Activated CD8-positive, alpha-beta memory T cell treated with anti-CD3 and anti-CD28 coated beads for 48 hours (primary cell): ENCODE results near the gene SPTBN1.

Experiments used
- DNase-seq, 3 experiments: peaks; one replicate each; pipeline ENCODE4 v3.0.0-alpha.2; 2020; ENCODE audit warnings: low read depth in 2 of 3, low spot score in 2 of 3

SPTBN1 gene

DNA sequence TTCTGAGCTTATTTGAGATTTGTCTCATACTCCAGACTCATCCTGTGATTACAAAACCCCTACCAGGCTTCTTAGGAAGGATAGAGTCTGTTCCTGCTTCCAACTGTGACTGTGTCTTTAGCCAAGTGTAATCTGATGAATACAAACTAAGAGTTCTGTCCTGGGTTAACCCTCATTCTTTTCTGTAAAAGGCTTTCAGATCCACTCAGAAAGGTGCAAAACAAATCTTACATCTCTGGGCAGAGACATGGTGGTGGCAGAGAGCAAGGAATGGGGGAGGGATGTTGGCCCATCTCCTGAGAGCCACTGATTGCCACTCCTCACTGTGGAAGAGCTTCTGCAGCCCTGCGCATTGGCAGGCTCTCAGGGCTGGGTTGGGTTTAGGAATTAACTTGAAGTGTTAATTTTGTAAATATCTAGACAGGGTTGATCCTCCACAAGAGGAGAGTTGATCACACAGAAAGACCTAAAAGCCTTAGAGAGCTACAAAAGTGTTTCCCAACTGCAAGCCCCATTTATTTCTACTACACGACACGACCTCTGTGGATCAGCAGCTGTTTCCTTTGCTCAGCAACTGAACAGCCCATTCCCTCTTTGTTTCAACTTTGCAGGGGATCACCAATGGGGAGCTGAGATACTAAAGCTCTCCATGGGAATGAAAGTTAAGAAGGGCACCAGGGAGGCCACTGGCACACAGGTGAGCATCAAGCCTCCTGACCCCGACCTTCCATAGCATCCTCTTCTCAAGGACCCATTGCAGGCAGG is 23.7 kb upstream of the SPTBN1 start:
- no peak for DNase-seq

DNA sequence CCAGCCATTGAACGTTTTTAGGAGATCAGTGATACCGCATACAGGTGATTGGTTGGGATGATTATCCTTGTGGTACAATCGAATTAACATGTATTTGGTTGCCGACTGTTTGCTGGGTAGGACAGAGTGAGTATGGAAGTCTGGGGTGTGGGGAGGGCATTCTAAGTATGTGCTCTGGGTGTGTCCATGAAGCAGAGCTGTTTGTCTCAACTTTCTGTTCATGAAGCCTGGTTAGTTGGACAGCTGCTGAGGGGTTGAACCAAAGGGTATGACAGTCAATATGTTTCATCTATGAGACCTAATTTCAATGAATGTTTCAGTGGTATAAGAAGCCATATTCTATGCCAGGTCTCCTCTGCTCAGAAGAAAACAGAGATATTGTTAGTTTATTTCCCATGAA is 21.9 kb upstream of the SPTBN1 start:
- DNase-seq = no peak

DNA sequence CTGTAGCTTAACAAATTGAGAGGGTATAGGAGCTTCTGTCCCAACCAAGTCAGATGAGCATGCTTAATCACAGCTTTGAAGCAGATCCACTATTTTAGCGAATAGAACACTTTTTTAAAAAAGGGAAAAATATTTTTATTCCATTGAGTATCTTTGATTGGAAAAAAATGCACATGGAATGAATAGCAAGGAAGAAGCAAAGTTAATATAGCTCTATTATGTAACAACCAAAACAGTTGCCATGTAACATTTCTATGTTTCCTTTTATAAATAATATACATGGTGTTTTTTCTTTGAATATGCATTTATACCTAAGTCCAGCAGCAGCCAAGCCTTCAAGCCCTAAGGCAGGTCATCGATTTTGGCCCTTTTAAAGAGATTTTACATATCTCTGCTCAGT is 21.4 kb upstream of the SPTBN1 start:
- no peak for DNase-seq

GRCh38 chr2:54435325-54436226 is 20.6 kb upstream of the SPTBN1 start:
- no peak for DNase-seq

GRCh38 chr2:54437588-54437987 is 18.5 kb upstream of the SPTBN1 start:
- DNase-seq = no peak

GRCh38 chr2:54438271-54438670 is 17.9 kb upstream of the SPTBN1 start:
- no peak for DNase-seq

DNA sequence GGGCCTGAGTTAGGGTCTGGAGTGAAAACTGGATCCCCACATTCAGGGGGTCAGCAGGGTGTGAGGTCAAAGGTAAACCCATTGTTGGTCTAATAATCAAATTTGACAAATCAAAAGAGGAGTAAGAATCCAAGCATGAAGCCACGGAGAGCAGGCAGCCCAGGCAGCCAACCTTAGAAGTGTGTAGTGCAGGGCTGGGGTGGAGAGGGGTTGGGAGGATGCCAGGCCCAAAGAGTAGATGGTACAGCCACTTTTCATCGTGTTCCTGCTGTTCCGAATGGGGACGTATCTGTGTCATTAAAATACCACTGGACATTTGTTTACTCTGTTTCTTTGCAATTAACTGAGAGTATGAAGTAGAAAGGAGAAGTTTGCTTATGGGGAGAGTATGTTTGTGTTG is 16.5 kb upstream of the SPTBN1 start:
- DNase-seq = no peak

DNA sequence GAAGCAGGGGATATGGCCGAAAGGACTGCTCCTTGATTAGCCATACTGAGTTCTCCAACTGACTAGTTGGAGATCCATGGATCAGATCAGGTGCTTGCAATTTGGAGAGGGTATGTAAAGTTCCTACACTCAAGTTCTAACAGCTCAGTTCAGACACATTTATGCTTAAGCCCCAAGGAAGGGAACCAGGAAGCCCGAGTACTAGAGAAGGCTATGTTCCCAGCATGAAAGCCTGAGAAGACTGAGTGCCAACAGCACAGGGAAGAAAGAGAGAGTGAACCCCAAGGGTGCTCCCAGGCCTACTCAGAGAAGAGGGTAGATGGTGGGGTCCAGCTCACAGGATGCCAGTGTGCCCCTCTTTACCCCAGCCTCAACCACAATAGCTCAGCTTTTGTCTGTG is 16.1 kb upstream of the SPTBN1 start:
- no peak for DNase-seq

- DNase-seq = no peak
Measured at GRCh38 chr2:54444503-54444902, 11.6 kb upstream of the SPTBN1 start.

- DNase-seq = no peak
Measured at GRCh38 chr2:54446122-54446521, 10.0 kb upstream of the SPTBN1 start.

- DNase-seq = no peak
Measured at GRCh38 chr2:54446625-54447024, 9.5 kb upstream of the SPTBN1 start.

DNA sequence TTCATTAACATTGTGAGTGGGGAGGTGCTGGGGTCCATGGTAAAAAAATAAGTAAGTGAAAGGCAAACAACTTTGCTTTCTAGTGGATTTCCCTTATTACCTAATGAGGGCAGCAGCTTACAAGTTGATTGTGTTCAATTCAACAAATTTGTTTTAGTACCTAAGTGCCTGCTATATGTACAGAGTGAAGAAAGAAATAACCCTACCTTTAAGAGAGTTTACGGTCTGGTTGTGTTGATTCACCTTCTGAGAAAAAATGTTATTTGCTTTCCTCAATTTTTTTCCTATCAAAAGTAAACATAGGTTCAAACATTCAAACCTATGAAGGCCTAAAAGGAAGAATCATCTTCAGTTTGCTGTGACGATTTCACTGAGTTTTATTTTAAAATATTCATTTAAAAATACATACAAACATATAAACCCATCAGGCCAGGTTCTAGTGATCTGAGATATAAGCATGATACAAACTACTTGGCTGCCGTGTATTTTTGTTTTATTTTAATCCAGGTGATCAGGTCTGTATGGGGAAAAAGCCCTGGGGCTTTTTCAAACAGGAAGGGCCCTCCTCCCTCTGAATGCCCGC is 1.5 kb upstream of the SPTBN1 start:
- no peak for DNase-seq

DNA sequence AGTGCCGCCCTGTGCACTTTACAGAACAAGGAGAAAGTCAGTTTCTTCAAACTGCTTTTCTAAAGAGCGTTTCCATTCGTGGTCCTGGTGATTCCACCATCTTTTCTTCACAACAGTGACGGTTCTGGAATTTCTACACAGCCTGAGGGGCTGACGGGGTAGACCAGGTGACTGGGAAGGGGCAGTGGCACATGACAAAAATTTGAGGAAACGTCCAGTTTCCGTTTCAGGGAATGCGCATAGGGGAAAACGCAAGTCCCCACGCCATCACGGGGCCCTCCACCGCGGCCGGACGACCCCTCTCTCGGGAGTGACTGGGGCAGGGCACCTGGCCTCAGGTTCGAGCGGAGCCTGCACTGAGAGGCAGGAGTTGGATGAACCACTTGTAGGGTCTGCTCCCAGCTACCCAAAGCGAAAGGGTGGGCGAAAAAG is 980 bp upstream of the SPTBN1 start:
- DNase-seq = no peak

DNA sequence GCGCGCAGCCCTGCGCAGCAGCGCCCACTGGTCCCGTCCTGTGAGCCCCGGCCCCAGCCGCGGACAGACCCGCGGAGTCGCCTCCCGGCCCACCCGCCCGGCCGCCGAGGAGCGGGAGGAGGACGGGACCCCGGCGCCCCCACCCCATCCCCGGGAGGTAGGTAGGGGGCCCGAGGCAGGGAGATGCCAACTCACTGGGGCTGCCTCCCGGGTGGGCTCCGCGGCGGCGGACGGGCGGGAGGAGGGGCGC is 160 bp downstream of the SPTBN1 start:
- DNase-seq = no peak

DNA sequence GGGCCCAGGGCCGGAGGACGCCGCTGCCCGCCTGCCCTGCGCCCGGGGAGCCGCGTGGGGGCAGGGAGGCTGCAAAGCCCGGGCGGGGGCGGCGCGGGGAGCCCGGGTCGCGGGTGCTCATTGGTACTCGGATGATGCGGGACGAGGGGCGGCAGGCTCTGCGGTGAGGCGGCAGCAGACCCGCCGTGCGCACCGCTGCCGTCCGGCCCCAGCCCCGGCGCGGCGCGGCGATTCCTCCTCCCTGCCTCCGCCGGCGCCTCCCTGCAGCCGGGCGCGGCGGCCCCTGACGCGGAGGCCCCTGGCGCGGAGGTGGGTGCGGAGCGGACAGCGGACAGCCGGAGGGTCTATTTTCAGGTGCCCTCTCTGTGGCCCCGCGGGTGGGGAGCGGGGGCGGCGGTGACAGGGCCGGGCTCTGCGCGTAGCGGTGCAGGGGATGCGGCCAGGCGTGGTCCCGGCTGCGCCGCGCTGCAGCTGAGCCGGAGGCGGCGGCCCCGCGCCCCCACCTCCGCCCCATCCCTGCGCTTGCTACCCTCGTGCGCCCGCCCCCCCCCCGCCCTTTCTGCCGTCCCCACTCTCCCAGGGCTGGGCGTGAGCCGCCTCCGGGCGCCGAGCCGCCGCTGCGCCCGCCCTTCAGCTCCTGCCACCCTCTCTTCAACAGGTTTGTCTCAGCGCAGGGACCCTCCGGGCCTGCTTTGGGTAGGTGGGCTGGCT is 640 bp downstream of the SPTBN1 start:
- DNase-seq = no peak

DNA sequence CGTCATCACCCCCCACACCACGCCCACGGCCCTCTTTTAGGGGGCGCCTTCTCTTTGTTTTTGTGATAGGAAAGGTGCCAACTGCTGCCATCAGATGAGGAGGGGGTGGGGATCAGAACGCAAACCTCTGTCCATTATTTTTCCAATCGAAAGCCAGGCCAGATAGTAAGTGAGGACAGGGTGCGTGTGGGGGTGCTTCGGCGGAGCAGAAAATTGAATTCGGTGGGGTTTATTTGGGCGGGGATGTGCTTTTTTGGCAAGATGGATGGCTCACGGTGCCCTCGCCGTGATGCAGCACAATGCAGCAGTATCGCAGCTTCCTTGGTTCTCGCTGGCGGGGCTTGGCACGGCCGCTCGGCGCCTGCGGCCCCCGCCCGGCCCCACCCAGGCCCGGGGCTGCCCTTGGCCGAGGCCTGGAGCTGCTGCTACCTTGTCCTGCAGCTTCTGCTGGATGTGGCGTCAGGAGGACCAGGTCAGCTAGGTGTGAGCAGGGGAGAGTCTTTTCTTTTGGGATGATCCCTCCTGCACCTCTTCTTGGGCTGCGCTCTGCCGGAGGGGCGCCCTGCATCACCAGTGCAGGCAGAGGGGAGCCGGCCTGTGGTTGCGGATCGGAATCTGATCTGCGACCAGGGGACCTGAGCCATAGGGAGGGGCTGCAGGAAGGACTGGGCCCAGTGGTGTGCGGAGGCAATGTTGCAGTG is 1.3 kb downstream of the SPTBN1 start:
- DNase-seq = no peak

DNA sequence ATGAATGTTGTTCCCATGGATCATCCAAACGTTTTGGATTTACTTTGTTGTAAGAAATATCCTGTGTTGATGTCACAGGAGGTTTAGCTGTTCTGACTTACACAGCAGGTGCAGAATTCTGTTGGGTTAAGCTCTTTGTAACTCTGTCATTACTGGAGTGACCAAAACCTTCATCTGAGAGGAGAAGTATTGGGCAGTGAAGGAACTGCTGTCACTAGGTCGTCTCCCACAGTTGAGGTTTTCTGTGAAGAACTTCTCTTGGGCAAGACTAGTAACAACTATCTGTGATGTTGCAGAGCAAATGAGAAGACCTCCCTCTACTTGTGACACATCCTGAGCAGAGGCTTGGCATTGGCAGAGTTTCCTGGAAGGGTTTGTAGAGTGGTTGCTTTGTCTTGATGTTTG is 2.9 kb downstream of the SPTBN1 start:
- no peak for DNase-seq

- DNase-seq = no peak
Measured at GRCh38 chr2:54461261-54461660, 5.1 kb downstream of the SPTBN1 start.

DNA sequence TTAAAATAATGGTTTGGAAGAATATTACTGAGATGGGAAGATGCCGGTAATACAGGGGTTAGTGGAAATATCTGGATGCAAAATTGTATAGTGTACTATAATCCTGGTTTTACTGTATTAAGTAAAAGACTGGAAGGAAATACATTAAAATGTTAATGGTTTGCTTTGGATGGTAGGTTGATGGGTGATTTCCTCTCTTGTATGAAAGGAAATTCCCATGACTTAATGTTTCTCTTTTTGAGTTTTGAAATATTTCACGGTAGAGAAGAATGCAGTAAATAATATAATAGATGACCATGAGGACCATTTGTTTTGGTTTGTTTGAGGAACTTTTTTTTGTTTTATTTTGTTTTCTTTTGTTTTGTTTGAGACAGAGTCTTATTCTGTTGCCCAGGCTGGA is 8.2 kb downstream of the SPTBN1 start:
- DNase-seq = no peak

DNA sequence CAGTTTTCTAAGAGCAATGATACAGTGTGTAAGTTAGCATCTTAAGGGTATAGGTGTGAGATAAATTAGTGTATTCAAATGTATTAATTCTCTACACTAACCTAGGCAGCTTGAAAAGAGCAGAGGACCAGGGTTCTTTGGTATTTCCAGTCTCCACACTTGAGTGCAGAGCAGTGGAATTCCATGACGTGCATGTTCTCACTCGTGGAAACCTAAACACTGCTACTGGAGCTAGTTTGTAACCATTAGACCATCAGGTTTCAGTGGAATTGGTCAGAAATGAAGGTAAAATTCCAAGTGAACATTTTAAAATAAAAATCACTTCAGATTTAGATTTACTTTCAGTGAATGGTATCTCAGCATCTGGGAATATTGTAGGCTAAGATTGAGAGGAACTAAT is 9.0 kb downstream of the SPTBN1 start:
- no peak for DNase-seq

DNA sequence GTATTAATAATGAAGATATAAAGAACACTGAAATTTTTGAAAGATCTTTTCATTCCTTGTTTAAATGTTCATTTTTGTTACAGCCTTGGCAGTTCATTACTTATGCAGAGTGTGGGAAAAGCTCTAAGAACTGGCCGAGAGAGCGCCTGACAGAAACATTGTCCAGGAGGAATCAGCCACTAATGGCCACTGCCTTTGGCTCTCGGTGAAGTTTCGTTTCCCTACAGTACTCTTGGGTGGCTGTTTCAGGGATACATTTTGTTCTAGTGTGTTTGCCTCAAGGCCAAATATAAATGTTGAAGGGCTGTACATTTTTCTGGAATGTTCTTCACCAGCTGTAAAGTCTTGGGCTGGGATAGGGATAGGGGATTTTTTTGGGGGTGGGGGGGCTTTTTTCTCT is 10.7 kb downstream of the SPTBN1 start:
- no peak for DNase-seq
